ACHN (cell line): ENCODE results near the gene ZC3H18.

Experiments
- DNase-seq: peaks from one replicate; pipeline ENCODE4 v3.0.0-alpha.2; 2015
- in situ Hi-C: cut with HindIII; loops from 2 replicates; pipeline ENCODE4 v1.10.0; 2017; ENCODE audit warnings: low sequenced_read_pairs, low pct_ligation_motif_present, low pct_unique_long_range_greater_than_20kb

ZC3H18 gene

DNA sequence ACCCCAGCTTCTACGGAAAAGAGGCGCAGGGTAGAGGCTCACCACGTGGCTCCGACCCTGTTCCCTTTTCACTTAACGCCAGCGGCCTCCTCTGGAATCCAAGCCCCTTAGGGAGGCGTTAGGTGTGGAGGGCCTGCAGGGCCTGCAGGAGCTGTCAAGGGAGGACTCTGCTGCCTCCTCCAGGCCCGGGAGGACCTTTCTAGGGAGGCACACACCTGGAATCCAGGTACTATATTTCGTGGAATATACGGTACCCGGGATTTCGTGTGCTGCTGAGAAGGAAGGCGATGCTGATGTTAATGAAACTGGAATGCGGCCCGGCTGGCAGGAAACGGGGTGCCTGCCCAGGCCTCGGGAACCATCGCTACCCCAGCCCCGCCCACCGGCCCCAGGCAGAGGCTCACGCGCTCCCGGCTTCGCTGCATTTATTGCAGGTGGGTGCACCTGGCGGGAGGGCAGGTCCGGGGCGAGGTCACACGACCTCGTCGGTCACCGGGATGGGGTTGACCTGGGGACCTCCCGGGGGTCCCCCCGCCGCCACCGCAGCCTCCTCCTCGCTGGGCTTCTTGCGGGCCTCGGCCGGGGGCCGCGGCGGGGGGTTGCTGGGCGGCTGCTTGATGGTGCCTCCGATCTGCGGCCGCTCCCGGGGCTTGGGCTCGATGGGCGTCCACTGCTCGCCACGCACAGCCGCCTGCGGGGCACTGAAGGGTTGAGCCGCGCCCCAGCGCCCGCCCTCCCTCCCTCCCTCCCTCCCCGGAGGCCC lies 72.9 kb downstream of the ZC3H18 start:
- in situ Hi-C loops = no loop called here
- DNase-seq = no peak

GRCh38 chr16:88643644-88643932 lies 73.4 kb downstream of the ZC3H18 start:
- DNase-seq = no peak

DNA sequence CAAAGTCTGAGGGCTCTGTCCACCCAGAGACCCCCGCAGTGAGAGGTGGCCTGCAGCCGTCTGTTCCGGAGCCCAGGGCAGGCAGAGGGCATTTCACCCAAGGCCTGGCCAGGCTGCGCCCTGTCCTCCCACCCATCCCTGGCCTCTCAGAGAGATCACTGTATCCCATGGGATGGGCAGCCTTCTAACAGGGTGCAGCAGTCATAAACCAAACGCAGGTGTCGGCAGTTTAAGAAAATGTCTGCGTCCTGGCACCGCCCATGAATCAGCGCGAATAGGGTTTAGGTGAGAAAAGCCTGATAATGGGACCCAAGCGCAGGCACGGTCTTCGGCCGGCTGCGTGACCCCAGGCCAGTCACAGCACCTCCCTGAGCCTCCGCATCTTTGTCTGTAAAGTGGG lies 75.3 kb downstream of the ZC3H18 start:
- DNase-seq = no peak
- in situ Hi-C loops = no loop called here

More at GRCh38 chr16:88643644-88643932, 73.4 kb downstream of the ZC3H18 start:
- in situ Hi-C loops = no loop called here

- in situ Hi-C loops = no loop called here
- DNase-seq = no peak
These were observed 75.7 kb downstream of the ZC3H18 start for GRCh38 chr16:88645941-88646340.

DNA sequence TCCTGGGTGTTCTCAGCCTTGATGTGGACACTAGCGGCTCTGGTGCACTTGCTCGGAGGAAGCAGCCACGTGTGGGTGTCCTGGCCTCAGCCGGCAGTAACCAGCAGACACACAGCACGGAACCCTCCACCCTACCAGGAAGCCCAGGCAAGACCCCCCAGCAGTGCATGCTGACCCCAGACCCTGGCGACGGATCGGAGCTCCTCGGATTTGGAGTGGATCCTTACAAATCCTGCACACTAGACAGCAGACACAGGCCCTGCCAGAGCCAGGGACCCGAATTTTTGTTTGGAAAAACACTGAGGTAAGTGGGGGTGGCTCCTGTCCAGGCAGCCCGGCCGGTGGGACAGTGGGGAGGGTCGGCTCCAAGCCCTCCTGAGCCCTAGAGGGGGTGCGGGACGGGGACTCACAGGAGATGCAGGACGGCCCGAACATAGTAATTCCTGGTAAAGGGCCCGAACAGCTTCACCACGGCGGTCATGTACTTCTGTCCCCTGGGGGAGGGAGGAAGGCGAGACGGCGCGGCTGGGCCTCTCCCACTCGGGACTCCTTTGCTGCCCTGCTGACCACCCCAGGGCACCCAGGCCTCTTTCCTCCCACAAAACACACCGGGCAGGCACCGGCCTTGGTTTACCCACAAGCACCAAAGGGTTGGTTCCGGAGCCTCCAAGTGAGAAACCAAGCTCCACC lies 76.3 kb downstream of the ZC3H18 start:
- in situ Hi-C loops = no loop called here

GRCh38 chr16:88647178-88648070 lies 77.2 kb downstream of the ZC3H18 start:
- no peak for DNase-seq
- in situ Hi-C loops = no loop called here

More for the DNA sequence above, 76.3 kb downstream of the ZC3H18 start:
- DNase-seq = no peak

GRCh38 chr16:88649195-88649923 lies 79.2 kb downstream of the ZC3H18 start:
- in situ Hi-C loops = no loop called here
- DNase-seq = peak; percentile 67

DNA sequence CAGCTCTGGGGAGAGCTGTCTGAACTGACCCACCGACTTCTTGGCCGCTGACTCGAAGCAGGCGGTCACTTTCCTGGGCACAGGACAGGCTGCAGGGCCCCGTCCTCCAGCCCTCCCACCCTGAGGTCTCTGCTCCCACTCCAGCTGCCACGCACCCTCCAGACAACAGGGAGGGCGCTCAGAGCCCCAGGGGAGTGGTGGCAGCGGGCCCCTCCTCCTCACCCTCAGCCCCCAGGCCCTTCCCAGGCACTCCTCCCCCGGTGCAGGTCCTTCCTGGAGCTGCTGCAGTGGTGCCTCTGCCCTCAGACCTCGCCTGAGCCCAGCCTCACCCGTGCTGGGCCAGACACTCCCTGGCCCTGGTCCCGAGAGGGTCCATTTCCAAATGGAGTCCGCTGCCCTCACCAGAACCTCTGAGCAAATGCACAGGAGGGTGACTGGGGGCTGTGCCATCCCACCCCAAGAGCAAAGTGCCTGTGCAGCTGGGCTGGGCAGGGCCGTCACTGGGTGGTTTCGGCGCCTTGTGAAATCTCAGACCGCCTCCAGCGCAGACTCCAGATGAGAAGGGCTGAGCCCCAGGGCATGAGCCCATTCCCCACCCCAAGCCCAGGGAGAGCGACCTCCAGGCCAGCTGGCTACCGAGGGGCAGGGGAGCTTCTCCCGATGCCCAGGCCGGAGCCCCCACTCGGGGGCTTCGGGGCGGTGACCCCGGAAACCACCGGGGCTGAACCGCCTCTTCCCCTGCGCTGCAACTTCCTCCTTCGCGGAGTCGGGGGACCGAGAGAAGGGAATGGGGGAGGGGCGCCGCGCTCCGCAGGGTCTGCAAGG lies 79.9 kb downstream of the ZC3H18 start:
- in situ Hi-C loops = no loop called here
- peak; percentile 47 for DNase-seq

- in situ Hi-C loops = no loop called here
- peak; percentile 82 for DNase-seq
These were observed 80.6 kb downstream of the ZC3H18 start, which contains the start of gene CYBA for GRCh38 chr16:88650749-88651275. Gene CYBA (minus strand): TSS chr16:88651053. CDS start chr16:88651013, 40 bp downstream.

DNA sequence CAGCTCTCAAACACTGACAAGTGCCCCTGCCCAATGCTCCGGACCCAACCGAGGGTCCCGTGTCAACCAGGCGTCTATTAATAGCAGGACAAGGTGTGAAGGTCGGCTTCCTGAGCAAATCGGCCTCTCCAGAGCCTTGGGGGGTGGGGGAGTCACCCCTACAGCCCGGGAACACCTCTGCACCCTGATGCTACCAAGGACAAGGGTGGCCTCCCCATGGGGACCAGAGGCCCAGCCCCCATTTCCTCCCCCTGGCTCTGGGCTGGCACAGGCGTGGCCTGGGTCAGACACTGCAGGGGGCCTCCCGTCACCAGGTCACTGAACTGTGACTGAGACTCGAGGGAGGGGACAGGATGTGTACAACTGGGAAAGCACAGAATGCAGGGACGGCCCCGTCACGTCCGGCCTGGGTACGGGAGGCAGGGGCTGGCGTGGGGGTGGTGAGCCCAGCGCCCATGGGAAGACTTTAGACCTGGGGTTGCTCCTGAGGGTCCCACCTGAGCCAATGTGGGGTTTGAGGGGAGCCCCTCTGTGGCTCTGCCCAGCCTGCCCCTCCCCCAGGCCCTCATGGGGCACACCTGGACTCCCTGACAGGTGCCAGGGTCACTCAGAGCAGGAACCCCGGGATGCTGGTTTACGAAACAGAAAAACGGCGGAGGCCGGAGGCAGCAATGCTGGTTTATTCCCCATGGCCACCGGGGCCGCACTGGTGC lies 81.2 kb downstream of the ZC3H18 start:
- in situ Hi-C loops = no loop called here
- DNase-seq = peak; percentile 75

DNA sequence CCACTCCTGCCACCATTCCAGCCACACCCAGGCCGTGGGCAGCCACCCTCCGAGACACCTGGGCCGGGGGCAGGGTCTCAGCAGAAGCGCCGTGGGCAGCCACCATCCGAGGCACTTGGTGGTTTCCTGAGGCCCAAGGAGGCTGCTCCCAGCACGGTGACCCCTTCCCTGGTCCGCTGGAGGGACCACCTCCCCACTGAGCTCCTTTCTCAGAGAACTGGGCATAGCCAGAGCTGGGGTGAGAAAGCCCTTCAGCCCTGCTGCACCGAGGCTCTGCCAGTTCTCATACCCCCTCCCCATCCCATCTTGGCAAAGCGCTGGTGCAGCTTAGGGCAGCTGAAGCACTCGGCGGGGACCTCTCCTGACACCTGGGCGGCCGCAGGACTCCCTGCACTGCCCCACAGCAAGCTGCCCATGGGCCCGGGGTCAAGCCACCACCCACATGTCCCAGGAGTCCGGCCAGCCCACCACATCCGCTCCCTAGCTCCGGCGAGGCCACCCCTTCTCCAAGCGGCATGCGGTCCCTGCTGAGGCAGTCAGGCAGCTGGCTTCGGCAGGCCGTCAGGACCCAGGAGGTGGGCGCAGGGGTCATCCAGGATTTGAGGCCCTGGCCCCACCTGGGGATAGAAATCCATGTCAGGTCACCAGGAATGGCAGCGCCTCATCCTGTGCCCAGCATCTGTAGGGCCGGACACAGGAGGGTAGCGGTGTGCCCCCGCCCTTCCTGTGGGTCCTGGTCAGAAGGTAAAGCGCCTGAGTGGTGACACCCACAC lies 82.0 kb downstream of the ZC3H18 start:
- no peak for DNase-seq

GRCh38 chr16:88652762-88653063 lies 82.5 kb downstream of the ZC3H18 start:
- no peak for DNase-seq
- in situ Hi-C loops = no loop called here

More for the DNA sequence above, 82.0 kb downstream of the ZC3H18 start:
- in situ Hi-C loops = no loop called here

DNA sequence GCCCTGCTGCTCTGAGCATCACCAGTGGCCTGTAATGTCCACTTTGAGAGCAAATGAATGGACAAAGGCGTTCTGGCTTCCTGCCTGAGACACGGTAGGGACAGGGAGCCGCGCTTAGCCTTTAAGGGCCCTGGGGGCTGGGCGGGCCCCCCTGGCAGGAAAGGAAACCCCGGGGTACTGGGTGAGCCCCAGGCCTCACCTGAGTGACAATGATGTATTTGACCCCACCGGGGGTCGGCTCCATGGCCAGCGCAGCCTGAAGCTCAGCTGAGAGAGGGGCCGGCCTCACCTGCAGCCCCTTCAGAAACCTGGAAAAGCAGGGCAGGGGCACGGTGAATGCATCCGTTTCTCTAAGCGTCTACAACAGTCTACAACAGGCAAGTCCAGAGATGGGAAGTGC lies 82.9 kb downstream of the ZC3H18 start:
- DNase-seq = no peak
- in situ Hi-C loops = no loop called here

DNA sequence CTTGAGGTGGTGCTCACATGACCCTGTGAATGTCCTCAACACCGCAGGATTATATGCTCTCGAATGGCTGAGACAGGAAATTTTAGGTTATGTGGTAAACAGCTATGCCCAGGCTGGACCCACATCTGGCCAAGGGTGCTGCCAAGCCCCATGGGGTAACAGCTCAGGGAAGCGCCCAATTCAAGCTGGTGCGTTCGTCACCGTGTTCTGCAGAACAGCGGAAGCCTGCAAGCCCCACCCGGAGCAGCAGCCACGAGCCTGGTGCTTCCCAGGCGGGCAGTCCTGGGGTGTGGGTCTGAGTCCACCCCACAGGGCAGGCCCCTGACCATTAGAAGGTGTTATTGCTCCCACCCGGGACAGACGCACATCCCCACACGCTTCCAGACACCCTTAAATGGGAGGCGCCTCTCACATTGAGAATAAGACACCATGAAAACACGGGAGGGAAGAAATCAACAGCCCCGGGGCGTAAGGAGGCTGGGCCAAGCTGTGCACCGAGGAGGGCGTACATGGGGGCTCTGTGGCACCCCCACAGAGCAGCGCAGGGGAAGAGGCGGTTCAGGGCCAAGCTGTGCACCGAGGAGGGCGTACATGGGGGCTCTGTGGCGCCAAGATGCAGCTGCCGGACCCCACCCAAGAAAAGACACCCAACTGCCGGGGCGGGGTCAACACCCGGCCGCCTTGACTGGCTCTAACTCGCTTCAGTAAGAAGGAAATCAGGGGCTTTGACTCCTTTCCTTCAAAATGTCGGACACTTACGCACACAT lies 83.6 kb downstream of the ZC3H18 start:
- in situ Hi-C loops = no loop called here
- DNase-seq = no peak

GRCh38 chr16:88654363-88655052 lies 84.3 kb downstream of the ZC3H18 start:
- in situ Hi-C loops = no loop called here

More at GRCh38 chr16:88654363-88655052, 84.3 kb downstream of the ZC3H18 start:
- no peak for DNase-seq
